Kidney epithelial cell (primary cell): Measurements from ENCODE around the gene CHD3. TPM values are rescaled to one million over a fixed set of nuclear protein-coding genes. Genes with fewer than 3 reads are reported as not detected.

Experiments used
- DNase-seq: peaks from one replicate; pipeline ENCODE4 v3.0.0-alpha.2; 2010; ENCODE audit warnings: low read depth
- H3K27me3 ChIP-seq: 2 replicates; pipeline ENCODE4 v1.6.0; 2011; ENCODE audit warnings: low read length; ENCODE audit not compliant: control insufficient read depth, insufficient read depth
- H3K36me3 ChIP-seq: 2 replicates; pipeline ENCODE4 v1.5.1; 2011; ENCODE audit warnings: low read length; ENCODE audit not compliant: control insufficient read depth, insufficient read depth
- H3K4me3 ChIP-seq: 2 replicates; pipeline ENCODE4 v1.5.1; 2011; ENCODE audit warnings: low read depth, mild to moderate bottlenecking, control low read depth, low read length
- total RNA-seq: library from RNA; depleted of rRNA; stranded (reverse); fragments of >200 nt; gene quantifications from 2 replicates; pipeline ENCODE4 v1.2.3, GENCODE V29; 2015
- TF ChIP-seq, protein P1 (sequence below): IDR thresholded peaks from 2 replicates; pipeline ENCODE4 v1.5.1; 2011; ENCODE audit warnings: mild to moderate bottlenecking, moderate library complexity, low read length, control low read depth, inconsistent platforms; ENCODE audit not compliant: insufficient read depth, poor library complexity, severe bottlenecking

CHD3 gene
- total RNA-seq, 1 donor from 2014 or later: 42.4 TPM

DNA sequence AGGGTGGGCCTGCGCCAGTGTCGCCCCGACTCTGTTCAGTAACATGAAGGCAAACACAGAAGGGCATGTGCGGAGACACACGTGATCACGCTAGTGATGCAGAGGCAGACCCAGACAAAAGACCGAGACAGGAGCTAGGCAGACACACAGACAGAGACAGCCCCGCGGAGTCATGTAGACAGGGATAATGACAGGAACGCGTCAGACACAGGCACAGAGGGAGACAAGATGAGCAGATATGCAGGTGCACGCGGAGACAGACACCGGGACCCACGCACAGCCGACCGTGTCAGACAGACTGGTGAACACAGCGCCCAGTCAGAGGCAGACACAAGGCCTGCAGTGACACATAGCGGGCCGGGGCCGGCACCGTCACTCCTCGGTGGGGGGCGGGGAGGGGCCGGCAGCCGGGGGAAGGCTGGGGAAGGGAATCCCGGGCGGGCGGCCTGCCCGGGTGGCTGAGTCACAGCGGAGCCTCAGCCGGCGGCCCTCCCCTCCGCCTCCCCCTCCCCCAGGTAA is 47.1 kb upstream of the CHD3 start:
- H3K36me3 ChIP-seq: peaks cover 2% of the 10 kb centered on the region
- peak overlapping the region; percentile 68 for H3K4me3 ChIP-seq
- TF ChIP-seq, protein P1, sequence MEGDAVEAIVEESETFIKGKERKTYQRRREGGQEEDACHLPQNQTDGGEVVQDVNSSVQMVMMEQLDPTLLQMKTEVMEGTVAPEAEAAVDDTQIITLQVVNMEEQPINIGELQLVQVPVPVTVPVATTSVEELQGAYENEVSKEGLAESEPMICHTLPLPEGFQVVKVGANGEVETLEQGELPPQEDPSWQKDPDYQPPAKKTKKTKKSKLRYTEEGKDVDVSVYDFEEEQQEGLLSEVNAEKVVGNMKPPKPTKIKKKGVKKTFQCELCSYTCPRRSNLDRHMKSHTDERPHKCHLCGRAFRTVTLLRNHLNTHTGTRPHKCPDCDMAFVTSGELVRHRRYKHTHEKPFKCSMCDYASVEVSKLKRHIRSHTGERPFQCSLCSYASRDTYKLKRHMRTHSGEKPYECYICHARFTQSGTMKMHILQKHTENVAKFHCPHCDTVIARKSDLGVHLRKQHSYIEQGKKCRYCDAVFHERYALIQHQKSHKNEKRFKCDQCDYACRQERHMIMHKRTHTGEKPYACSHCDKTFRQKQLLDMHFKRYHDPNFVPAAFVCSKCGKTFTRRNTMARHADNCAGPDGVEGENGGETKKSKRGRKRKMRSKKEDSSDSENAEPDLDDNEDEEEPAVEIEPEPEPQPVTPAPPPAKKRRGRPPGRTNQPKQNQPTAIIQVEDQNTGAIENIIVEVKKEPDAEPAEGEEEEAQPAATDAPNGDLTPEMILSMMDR: no peak
- peak; percentile 43 for DNase-seq
- no peaks in the 10 kb centered on the region for H3K27me3 ChIP-seq

DNA sequence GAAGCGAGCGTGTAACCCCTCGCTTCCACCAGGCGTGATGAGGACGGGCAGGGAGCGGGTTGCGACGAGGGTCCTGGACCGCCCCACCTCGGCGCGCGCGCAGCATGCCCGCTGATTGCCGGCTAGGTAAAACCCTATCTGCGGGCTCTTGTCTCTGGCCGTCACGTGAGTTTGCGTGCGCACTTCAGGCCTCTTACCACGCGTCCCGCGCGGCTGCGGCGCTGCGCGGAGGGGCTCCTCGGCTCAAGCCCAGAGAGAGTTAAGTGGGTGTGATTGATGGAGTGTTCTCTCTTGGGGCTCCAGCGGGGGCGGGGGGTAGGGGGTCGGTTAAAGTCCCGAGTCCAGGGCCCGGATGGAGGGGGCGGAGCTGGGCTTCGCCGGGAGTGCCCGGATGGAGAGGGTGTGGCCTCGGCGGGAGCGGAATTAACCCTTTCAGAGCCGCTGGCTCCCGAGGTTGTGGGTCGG is 46.6 kb upstream of the CHD3 start:
- TF ChIP-seq, protein P1: no peak
- Histone ChIP-seq H3K36me3 (peaks cover 2% of the 10 kb centered on the region), H3K27me3 (no peaks in the 10 kb centered on the region), H3K4me3 (peak overlapping the region; percentile 68)
- DNase-seq: no peak

GRCh38 chr17:7842380-7843256 is 46.0 kb upstream of the CHD3 start:
- H3K36me3 ChIP-seq: peaks cover 2% of the 10 kb centered on the region
- no peaks in the 10 kb centered on the region for H3K27me3 ChIP-seq
- peak overlapping the region; percentile 68 for H3K4me3 ChIP-seq
- TF ChIP-seq, protein P1: no peak
- DNase-seq: peak; percentile 73

- DNase-seq: no peak
- Histone ChIP-seq H3K4me3 (peak overlapping the region; percentile 68), H3K36me3 (peaks cover 2% of the 10 kb centered on the region), H3K27me3 (no peaks in the 10 kb centered on the region)
- TF ChIP-seq, protein P1: no peak
Observed at GRCh38 chr17:7843257-7843535, 45.4 kb upstream of the CHD3 start.

DNA sequence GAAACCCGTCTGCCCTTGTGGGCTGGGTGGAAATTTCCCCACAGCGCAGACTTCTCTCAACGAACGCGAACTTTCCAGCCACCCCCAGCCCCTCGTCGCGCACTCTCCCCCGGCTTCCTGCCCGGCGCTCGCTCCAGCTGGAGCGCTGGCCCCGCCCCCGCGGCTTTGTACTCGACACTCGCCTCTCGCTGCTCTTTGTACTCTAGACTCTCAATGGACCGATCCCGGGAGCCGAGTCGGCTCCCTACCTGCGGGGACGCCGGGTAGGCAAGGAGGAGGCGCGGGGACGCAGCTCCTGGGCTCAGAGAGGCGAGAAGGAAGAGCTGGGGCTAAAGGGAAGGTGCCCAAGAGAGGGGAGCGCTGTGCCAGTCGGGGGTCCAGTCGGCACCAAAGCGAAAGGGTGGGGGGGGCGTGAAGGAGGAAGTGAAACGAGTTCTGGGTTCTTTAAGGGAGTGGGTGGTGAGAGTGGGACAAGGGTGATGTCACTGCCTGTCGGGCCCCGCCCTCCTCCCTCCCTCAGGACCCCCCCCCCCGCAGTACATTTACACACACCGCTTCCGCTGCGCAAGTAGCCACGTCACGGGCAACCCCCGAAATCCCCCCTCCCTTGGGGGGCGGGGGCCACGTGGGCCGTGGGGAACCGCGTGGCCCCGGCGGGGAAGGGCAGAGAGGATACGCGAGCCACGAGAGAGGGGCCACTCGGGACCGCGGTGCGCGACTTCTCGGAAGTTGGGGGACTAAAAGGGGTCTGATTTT is 44.9 kb upstream of the CHD3 start:
- Histone ChIP-seq H3K27me3 (no peaks in the 10 kb centered on the region), H3K36me3 (peaks cover 2% of the 10 kb centered on the region), H3K4me3 (peak overlapping the region; percentile 68)
- TF ChIP-seq, protein P1: no peak
- no peak for DNase-seq
